ELR (cell line): ENCODE results near the gene COPS4.
"Not testable (repeated sequence)": the region's sequence is repeated elsewhere in the genome, so short reads cannot be mapped to it uniquely, and the experiment has no call there.

Experiments used
- DNase-seq: peaks from one replicate; pipeline ENCODE4 v3.0.0-alpha.2; 2015; ENCODE audit warnings: low read depth

COPS4 gene

DNA sequence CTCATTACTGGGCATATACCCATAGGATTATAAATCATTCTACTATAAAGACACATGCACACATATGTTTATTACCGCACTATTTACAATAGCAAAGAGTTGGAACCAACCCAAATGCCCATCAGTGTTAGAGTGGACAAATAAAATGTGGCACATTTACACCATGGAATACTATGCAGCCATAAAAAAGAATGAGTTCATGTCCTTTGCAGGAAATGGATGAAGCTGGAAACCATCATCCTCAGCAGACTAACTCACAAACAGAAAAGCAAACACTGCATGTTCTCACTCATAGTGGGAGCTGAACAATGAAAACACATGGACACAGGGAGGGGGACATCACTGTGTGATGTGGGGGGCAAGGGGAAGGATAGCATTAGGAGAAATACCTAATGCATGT is 11.4 kb upstream of the COPS4 start:
- DNase-seq: not testable (repeated sequence)

DNA sequence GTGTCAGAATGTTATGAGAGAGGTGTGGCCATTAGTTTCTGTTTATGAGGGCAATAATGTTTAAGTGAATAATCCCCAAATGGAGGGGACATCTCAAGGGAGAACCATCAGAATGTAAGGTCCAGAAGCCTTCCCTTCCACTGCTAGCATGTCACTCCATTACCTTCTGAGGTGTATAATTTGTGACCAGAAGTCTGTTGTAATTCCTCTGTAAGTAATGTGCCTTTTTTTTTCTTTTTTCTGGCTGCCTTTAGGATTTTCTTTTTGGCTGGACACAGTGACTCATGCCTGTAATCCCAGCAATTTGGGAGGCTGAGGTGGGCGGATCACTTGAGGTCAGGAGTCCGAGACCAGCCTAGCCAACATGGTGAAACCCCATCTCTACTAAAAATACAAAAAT is 10.8 kb upstream of the COPS4 start:
- DNase-seq: no peak

DNA sequence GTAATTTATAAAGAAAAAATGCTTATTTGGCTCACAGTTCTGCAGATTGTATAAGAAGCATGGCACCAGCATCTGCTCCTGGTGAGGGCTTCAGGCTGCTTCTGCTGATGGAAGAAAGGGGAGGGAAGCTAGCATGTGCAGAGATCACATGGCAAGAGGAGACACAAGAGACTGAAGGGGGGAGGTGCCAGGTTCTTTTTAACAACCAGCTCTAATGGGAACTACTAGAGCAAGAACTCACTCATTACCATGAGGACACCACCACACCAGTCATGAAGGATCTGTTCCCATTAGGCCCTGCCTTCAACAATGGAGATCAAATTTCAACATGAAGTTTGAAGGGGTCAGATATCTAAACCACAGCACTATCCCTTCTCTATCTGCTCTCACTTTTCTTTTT is 9.4 kb upstream of the COPS4 start:
- DNase-seq: no peak

- no peak for DNase-seq
These were observed 6.0 kb upstream of the COPS4 start for GRCh38 chr4:83028976-83029375.

GRCh38 chr4:83029688-83030087 is 5.3 kb upstream of the COPS4 start:
- no peak for DNase-seq

DNA sequence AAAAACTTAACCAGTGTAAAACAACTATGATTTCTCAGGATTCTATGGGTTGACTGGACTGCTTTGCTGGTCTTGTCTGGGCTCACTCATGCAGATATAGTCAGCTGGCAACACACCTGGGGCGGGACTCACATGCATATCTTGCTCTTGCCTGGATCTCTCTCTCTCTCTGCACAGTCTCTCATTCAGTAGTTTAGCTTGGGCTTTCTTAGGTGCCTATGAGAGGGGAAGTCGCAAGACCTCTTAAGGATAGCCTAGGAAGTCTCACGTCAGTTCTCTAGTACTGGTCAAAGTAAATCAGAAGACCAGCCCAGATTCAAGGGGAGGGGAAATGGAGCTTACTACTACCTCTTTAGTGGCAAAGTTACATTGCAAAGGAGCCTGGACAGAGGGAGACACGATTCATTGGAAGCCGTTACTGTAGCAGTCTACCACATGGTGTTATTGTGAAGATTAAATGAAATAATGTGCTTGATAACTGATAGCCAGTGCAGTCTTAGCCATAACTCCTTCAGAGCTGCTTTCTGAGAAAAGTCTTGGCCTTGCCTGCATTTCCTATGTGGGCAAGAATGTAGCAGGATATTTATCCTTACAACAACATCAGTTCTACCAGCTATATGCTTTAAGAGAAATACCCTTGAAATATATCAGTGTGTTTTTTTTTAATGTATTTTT is 2.1 kb downstream of the COPS4 start:
- DNase-seq: no peak

DNA sequence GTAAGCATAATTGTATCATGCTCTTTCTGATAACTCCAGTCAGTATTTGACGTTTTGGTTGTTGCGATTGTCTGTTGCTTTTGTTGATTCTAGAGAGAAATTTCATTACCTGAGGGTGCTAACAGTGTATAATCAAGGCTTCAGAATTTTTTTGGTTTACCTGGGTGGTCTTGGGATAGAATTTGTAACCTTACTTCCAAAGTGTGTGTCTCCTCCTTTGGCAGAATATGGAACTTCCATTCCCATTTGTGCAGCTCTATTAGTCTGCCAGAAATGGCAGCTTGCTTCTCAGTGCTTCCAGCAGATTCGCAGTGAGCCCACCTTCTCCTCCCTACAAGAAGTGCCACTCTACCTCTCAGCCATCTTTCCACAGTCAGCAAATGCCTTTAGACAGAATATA is 5.3 kb downstream of the COPS4 start:
- peak; percentile 3 for DNase-seq

- not testable (repeated sequence) for DNase-seq
These were observed 8.2 kb downstream of the COPS4 start for GRCh38 chr4:83043157-83043556.

DNA sequence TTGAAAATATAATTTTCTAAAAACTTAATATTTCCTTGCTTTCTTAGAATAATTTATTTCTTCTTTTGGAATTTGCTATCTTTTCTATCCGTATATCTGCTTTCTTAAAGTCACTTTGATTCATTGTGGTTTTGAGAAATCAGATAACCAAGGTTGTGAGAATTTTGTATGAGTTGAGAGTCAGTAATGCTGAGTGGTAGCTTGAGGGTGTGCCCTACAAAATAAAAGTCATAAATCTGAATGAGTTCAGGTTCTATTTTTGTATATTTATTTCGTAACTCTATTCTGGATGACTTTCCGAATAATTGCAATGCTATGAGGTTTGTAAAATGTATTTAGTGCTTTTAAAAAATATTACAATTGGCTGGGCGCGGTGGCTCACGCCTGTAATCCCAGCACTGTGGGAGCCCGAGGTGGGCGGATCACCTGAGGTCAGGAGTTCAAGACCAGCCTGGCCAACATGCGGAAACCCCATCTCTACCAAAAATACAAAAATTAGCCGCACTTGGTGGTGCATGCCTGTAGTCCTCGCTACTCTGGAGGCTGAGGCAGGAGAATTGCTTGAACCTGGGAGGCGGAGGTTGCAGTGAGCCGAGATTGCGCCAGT is 8.9 kb downstream of the COPS4 start:
- DNase-seq: peak; percentile 67

GRCh38 chr4:83046693-83047473 is 11.9 kb downstream of the COPS4 start:
- DNase-seq: no peak

DNA sequence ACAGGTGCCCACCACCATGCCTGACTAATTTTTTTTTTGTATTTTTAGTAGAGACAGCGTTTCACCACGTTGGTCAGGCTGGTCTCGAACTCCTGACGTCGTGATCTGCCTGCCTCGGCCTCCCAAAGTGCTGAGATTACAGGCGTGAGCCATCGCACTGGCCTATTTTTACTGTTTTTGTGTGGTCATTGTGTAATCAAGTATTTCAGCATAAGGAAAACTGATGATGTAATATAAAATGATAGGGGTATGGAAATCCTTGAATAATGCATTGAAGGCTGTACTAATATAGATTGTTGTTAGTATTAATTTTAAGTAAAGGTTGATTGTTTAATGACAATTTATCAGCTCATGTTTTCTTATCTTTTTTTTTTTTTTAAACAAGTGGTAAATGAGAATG is 13.8 kb downstream of the COPS4 start:
- DNase-seq: not testable (repeated sequence)

DNA sequence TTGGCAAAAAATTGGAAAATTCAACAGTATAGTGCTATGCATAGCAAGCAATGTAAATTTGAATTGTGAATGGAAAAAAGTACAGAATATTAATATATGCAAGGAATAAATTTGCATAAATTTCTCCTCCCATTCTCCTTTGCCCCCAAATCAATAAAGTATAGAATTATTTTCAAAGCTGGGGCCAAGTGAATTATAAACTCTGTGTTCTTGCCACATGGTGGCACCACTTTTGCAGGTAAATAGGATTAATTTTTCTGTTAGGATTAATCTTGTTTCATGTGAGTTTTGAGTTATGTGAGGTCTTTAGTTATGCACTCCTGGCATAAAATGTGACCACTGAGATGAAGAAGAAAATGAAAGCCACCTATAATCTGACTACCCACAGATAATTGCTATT is 19.9 kb downstream of the COPS4 start:
- peak; percentile 42 for DNase-seq

- DNase-seq: no peak
These were observed 27.8 kb downstream of the COPS4 start for GRCh38 chr4:83062739-83063138.

DNA sequence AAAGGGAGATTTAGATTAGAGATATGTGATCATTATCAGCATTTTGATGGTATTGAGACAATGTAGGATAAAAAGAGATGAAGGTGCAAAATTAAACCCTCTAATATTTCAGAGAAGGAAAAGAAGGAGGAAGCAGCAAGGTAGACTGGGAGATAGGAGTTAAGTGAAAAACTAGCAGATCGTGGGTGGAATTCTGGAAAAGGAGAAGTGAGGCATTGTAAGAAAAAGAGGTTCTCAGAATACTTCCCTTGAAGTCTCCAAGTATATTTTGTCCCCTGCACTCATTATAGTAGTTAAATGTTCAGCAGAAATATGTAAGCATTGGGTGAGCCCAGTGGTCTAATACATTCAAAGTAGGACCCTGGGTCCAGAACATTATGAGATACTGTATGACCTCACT is 30.3 kb downstream of the COPS4 start:
- no peak for DNase-seq

DNA sequence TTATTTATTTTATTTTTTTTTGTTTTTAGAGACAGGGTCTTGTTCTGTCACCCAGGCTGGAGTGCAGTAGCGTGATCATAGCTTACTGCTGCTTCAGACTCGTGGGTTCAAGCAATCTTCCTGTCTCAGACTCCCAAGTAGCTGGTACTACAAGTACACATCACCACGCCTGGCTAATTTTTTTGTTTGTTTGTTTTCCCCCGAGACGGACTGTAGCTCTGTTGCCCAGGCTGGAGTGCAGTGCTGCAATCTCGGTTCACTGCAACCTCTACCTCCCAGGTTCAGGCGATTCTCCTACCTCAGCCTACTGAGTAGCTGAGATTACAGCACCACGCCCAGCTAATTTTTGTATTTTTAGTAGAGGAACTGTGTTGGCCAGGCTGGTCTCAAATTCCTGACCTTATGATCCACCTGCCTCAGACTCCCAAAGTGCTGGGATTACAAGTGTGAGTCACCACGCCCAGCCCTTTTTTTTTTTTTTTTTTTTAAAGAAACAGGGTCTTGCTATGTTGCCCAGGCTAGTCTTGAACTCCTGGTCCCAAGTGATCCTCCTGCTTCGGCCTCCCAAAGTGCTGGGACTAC is 32.2 kb downstream of the COPS4 start:
- DNase-seq: peak; percentile 6

DNA sequence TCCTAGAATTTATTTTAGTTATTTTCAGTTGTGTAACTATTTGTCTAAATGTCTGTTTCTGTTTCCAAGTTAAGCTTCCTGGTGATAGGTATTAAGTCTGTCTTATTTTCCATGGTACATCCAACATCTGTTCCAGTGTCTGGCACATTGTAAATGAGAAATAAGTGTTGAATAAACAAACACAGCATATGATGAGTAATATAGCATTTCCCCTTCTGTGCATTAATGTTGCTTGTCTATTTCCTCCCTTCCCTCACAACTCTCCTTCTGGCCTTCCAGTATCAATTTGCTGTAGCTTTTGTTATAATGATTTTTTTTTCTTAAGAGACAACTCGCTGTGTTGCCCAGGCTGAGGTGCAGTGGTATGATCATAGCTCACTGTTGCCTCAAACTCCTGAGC is 36.1 kb downstream of the COPS4 start:
- peak; percentile 60 for DNase-seq

DNA sequence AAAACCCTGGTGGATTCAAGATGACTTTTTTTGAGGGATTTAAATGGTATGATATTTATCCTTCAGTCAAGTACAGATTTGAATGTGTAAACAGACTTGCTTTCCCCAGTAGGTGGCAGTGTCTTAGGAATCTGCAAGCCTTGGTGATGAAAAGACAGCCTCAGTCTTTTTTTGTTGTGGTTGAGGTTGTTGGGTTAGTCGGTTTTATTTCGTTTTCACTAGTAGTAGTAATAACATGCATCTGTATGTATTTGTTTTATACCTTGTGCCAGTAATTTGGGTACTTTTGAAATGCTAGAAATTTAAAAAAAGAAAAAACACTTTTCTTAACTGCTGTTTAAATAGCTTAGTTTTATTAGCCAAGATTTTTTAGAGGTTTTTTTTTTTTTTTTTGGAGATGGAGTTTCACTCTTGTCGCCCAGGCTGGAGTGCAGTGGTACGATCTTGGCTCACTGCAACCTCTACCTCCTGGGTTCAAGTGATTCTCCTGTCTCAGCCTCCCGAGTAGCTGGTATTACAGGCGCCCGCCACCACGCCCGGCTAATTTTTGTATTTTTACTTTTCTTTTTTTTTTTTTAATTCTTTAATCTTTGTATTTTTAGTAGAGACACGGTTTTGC is 39.2 kb downstream of the COPS4 start:
- peak; percentile 81 for DNase-seq

- DNase-seq: not testable (repeated sequence)
These were observed 39.8 kb downstream of the COPS4 start for GRCh38 chr4:83074783-83075182.

DNA sequence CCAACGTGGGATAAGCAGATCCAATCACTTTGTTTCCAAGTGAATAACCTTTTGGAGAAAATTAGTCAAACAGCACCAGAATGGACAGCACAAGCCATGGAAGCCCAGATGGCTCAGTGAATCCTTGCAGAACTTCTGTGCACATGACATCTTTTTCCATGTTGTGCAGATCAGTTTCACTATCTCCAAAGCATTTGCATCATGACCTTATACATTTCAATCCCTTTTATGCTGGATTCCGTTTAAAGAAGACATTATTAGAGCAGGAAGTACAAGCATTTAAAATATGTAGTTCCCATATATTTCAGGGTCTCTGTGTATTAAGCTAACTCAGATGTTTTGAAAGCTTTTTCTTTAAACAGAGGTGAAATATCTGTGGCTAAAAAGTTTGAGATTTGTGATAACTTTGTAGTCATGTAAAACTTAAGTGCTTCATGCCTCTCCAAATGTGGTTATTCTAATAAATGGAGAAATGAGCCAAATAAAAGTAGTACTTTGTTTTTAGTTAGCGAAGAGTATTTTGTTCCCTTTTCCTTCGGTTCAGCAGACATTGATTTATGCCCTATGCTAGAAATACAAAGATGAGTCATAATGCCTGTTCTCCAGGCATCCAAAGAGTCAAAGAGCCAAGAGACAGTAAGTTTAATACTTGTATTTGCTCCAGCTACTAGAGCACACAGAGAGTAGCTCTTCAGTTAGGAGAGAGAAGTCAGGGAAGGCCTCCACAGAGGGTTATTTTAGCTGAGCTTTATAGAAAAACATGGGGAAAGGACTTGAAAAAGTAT is 40.5 kb downstream of the COPS4 start:
- DNase-seq: peak; percentile 61

DNA sequence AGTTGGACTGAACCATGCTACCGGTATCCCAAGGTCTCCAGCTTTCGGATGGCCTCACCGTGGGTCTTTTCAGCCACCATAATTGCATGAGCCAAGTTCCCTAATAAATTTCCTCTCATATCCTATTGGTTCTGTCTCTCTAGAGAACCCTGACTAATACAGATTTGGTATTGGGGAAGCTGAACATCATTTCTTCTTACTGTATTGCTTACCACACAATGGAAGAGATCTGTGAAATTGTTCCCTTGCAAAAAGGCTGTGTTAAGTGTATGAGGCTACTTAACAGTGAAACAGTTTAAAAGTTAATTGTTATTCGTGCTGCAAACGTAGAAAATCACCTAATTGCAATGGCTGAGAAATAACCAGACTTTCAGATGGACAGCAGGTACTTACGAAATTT is 45.6 kb downstream of the COPS4 start:
- no peak for DNase-seq

- peak; percentile 51 for DNase-seq
These were observed 47.8 kb downstream of the COPS4 start for GRCh38 chr4:83082777-83083176.
